GM20431 (cell line): Measurements from ENCODE around the gene RALGPS1.

Experiments used
- in situ Hi-C: fragments of 300-500 bp; cut with MseI, MboI; formaldehyde crosslinking; loops from one replicate; pipeline ENCODE4 v1.15.0; 2020; ENCODE audit warnings: low sequenced_read_pairs; ENCODE audit not compliant: unreplicated experiment

The RALGPS1 gene

GRCh38 chr9:127107929-127108876 is 193.6 kb downstream of the RALGPS1 start:
- in situ Hi-C loops = no loop called here

DNA sequence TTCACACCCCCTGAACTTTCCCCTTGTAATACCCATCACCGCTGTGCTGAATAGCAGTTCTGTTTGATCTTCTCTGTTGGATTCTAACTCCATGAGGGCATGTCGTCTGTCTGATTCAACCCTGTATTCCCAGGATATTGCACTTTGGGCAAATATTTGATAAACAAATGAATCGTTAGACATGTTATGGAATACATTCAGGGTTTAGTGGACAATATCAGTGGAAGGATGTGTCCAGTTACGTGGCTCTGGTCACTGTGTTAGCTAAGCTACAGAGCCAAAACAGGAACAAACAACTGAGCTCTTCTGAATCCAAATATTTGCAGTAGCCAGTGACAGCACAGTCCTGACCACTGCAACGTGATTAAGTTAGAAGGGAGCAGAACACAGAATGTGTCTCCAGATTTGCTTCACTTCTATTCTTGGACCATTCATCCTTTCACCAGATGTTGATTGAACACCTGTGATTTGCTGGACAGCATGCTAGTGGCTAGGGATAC is 194.7 kb downstream of the RALGPS1 start:
- in situ Hi-C loops = no loop called here

- in situ Hi-C loops = no loop called here
These were observed 197.5 kb downstream of the RALGPS1 start for GRCh38 chr9:127112056-127112455.

- in situ Hi-C loops = no loop called here
These were observed 198.2 kb downstream of the RALGPS1 start for GRCh38 chr9:127112735-127113161.

- in situ Hi-C loops = no loop called here
These were observed 198.8 kb downstream of the RALGPS1 start for GRCh38 chr9:127113191-127113972.

GRCh38 chr9:127114606-127115005 is 200.0 kb downstream of the RALGPS1 start:
- in situ Hi-C loops = no loop called here

DNA sequence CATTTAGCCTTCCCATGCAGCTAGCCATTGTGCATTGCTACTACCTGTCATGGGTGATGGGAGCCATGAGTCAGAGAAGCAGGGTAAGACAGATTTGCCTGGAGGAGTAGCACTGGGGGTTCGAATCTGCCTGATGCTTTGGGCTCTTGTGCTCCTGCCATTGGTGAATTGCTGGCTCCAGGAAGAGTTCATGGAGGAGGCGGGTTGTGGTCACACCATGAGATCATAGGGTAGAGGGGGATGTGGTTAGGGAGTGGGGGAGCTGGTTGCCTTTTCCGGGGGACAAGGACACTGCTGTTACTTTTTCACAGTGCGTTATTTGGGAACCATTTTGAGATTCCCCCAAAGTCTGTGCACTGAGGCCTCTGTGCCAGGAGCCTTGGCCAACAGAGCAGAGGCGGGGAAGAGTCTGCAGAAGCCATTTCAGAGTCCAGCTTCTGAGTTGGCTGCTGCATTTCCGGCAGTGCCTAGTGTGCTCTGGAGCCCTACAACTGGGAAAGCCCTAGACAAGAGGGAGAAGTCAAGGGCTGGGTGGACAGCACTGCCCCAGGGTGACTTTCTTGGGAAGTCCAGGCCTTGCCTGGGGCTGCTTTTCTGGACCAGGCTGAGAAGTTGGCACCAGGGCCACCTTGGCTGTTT is 201.6 kb downstream of the RALGPS1 start:
- in situ Hi-C loops = no loop called here

DNA sequence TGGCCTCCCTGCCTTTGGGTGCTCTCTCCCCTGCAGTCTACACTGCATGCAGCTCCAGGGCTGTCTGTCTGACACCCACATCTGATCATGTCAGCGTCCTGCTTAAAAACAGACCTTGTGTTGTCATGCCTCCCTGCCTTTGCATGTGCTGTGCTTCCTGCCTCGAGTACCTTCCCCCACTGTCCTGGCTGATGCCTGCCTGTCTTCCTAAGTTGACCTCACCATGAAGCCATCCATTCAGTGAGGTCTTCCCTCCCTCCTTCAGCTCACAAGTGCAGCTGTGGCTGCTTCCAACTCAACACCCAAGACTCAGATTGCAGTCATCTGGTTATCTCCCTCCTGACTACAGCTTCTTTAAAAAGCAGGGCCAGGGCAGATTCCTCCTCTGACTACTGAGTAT is 202.4 kb downstream of the RALGPS1 start:
- in situ Hi-C loops = no loop called here

DNA sequence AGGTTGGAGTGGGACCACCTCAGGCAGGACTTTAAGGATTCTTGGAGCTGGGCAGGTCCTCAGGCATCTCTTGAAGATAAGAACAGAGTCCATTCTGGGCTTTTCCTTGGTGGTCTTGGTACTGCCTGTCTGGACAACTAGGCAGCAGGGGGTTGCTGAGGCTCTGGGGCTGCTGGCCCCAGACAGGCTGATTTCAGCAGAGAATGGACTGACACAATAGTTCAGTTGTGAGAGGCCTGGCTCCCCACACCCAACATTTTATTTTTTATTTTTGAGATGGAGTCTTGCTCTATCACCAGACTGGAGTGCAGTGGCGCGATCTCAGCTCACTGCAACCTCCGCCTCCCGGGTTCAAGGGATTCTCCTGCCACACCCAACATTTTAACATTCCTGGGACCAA is 203.2 kb downstream of the RALGPS1 start:
- in situ Hi-C loops = no loop called here

DNA sequence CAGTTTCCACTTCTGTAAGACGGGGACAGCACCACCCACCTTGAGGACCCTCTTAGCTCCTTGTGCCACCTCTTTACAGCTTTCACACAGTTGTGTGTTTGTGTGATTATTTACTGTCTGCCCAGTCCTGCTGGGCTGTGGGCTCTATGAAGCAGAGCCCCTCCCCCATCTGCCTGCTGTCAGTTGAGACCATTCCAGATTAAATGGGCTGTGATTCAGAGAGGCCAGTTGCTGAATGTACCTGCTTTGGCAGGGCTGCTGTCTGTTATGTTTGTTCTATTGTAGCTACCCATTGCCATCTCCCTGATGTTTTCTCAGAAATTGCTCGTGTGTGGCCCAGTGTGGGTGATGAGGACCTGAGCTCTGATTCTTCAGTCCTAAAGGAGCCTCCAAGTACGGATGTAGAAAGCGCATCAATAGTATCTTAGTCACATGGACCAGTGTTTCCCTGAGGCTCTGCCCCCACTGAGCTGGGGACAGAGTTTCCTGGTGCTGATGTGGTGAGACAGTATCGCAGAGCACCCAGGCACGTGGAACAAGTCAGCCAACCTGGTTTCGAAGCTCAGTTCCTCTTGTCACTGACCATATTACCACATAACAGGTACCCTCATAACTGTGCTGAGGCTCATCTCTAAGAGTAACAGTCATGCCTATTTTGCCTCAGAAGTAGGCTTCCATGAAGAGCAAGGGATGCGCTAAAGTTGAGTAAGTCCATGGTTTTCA is 204.2 kb downstream of the RALGPS1 start:
- in situ Hi-C loops = no loop called here

GRCh38 chr9:127119320-127119709 is 204.7 kb downstream of the RALGPS1 start:
- in situ Hi-C loops = no loop called here

DNA sequence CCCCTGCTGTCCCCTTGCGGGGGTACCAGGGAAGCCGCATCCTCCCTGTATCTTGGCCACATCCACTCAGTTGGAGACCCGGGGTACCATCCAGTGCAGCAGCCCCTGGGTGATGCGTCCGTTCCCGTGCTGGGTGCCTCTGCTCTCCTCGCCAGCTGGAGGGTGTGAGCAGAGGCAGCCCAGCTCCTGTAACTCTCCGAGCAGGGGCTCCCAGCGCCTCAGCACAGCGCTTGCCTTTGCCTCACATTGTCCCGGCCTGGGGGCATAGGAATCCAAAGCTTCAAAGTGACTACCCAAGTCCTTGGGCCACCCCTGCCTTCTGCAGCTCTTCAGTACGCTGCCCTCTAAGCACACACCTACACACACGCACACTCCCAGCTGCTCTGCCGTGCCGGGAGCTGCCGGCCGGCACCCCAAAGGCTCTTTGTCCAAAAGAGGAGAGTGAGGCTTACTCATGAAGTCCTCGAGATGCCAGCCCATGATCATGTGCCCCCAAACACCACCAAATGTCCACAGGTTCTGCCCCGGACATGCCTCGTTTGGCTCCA is 207.1 kb downstream of the RALGPS1 start:
- in situ Hi-C loops = no loop called here

DNA sequence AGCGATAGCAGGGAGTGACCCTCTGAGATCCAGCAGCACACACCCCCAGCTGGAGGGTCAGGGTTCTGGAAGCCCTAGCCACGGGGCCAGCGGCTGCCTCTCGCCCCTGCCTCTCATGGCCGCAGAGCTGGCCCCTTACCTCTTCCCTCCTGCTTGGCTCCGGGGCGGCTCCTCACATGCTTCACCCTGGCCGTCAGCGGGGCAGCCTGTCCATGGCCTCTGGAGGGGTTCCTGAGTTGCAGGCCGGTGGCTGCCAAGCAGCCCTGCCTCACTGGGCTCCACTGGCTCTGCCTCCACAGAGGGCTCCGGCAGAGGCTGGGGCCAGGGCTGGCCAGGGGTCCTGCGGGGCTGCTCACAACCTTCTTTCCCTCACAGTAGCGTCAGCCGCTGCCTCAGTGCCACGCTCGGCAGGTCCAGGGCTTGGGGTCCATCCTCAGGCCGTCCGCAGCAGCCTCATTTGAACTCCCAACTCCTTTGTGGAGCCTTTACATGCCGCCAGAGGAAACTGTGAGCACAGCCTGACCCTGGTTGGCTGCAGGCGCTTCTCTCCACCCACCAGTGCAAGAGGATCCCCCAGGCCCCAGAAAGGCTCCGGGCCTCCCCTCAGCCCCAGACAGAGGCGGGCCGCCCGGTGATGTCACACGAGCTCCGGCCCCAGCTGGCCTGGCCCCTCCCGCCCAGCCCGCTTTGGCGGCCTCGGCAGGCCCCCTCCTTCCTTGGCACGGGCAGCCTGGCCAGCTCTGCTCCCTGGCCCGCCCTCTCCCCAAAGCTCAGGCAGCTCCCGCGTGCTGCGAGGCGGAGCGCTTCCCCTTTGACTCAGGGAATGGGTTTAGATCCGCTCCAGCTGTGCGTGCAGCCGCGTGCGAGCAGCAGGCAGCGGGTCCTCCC is 207.8 kb downstream of the RALGPS1 start, which contains the start of gene ANGPTL2:
Gene ANGPTL2, minus strand, starts transcription at position 460 of the 888 bp plus-strand sequence. CDS start 13,904 bp downstream, outside the sequence.
- in situ Hi-C loops = no loop called here

DNA sequence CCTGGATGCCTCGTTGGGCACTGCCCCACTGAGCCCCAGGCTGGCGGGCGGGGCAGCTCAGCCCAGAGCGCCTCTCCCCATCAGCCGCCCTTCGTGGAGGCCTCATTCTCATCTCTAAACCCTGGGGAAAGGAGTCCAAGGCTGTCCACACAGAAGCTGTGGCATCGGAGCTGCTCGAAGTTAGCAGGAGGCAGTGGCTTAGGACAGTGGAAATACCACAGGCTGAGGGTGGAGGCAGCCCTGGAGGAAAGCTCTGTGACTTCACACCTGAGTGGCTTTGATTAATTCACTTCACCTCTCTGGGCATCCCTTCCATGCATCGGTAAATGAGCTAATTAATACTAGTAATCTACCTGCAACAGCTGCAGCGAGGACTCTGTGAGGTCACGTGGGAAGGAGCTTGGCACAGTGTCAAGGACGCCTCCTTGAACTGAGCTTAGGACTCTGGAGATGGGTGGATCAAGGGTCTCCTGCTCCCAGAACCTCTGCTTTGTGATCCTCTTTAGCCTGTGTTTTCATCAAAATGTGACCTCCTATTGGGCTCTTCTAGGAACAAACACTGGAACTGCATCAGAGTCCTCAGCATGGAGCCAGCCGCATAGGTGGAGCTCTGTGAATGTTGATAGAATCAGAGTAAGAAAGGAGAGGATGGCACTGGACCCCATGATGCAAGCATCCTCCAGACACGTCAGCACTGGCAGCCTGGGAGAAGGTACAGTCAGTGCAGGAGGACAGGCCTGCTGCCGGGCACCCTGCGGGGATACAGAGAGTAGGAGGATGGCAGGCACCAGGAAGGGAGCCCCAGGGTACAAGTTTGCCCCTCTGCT is 208.7 kb downstream of the RALGPS1 start:
- in situ Hi-C loops = no loop called here

- in situ Hi-C loops = no loop called here
These were observed 209.5 kb downstream of the RALGPS1 start for GRCh38 chr9:127124111-127124531.

- in situ Hi-C loops = no loop called here
These were observed 210.2 kb downstream of the RALGPS1 start for GRCh38 chr9:127124792-127125191.

DNA sequence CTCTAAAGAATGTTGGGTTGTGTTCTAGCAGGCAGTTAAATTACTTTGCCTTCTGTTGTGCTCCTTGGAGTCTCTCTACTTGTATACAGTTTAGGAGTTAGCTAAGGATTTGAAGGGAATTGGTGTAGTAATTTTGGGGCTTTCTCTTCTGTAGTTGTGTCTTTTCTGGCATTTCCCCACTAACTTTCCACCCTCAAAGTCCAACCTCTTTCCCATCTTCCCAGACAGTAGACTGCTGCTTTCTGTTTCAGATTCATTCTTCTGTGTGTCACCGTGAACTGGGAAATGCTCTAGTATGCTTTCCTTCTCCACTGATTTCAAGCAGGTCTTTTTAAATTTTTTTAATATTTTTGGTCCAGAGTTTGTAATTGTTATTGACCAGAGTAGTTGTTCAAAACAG is 212.4 kb downstream of the RALGPS1 start:
- in situ Hi-C loops = no loop called here
